ENCODE results near the gene CASZ1.

Gene CASZ1

GRCh38 chr1:10775763-10776162 lies 20.7 kb downstream of the CASZ1 start:
- DNase-seq (ENCODE audit: low read depth) = no peak

- DNase-seq (ENCODE audit: low read depth) = no peak
Measured at GRCh38 chr1:10774615-10775310, 21.7 kb downstream of the CASZ1 start.

- DNase-seq (ENCODE audit: low read depth) = no peak
Measured at GRCh38 chr1:10773851-10774614, 22.4 kb downstream of the CASZ1 start.

- no peak for DNase-seq (ENCODE audit: low read depth)
Measured at GRCh38 chr1:10773376-10773775, 23.1 kb downstream of the CASZ1 start.

GRCh38 chr1:10772711-10773110 lies 23.7 kb downstream of the CASZ1 start:
- DNase-seq (ENCODE audit: low read depth) = no peak

GRCh38 chr1:10771789-10772188 lies 24.7 kb downstream of the CASZ1 start:
- DNase-seq (ENCODE audit: low read depth) = no peak

- no peak for DNase-seq (ENCODE audit: low read depth)
Measured at GRCh38 chr1:10768552-10768951, 27.9 kb downstream of the CASZ1 start.

- no peak for DNase-seq (ENCODE audit: low read depth)
Measured at GRCh38 chr1:10767282-10767681, 29.2 kb downstream of the CASZ1 start.

- DNase-seq (ENCODE audit: low read depth) = no peak
Measured at GRCh38 chr1:10765734-10766478, 30.5 kb downstream of the CASZ1 start.

GRCh38 chr1:10765304-10765703 lies 31.1 kb downstream of the CASZ1 start:
- DNase-seq (ENCODE audit: low read depth) = no peak

- DNase-seq (ENCODE audit: low read depth) = no peak
Measured at GRCh38 chr1:10764296-10764798, 32.1 kb downstream of the CASZ1 start.

- DNase-seq (ENCODE audit: low read depth) = no peak
Measured at GRCh38 chr1:10762875-10763274, 33.6 kb downstream of the CASZ1 start.

GRCh38 chr1:10762153-10762523 lies 34.3 kb downstream of the CASZ1 start:
- DNase-seq (ENCODE audit: low read depth) = no peak

- no peak for DNase-seq (ENCODE audit: low read depth)
Measured at GRCh38 chr1:10761503-10762152, 34.8 kb downstream of the CASZ1 start.

- no peak for DNase-seq (ENCODE audit: low read depth)
Measured at GRCh38 chr1:10760566-10761502, 35.6 kb downstream of the CASZ1 start.

GRCh38 chr1:10759413-10760200 lies 36.8 kb downstream of the CASZ1 start:
- no peak for DNase-seq (ENCODE audit: low read depth)

GRCh38 chr1:10756842-10757241 lies 39.6 kb downstream of the CASZ1 start:
- DNase-seq (ENCODE audit: low read depth) = no peak

- no peak for DNase-seq (ENCODE audit: low read depth)
Measured at GRCh38 chr1:10755970-10756521, 40.4 kb downstream of the CASZ1 start.

- no peak for DNase-seq (ENCODE audit: low read depth)
Measured at GRCh38 chr1:10754568-10755329, 41.7 kb downstream of the CASZ1 start.
